Lower lobe of right lung (tissue), 2 donors: ENCODE data around the gene CNFN. TPM values are rescaled to one million over a fixed set of nuclear protein-coding genes. Genes with fewer than 3 reads are reported as not detected.

Experiments used
- ATAC-seq, 2 donors: fragments of 200-7000 bp; cut with Tn5 transposase; one replicate each; pipeline ENCODE4 v1.9.1; 2020 to 2022; ENCODE audit warnings: mild to moderate bottlenecking in 2 of 2, moderate library complexity in 2 of 2
- DNase-seq: peaks from one replicate; pipeline ENCODE4 v3.0.0-alpha.2; 2020
- H3K27ac ChIP-seq: fragments of 200-600 bp; one replicate; pipeline ENCODE4 v1.8.0; 2022
- H3K27me3 ChIP-seq: fragments of 200-600 bp; one replicate; pipeline ENCODE4 v1.8.0; 2022; ENCODE audit warnings: low read depth
- H3K36me3 ChIP-seq: fragments of 200-600 bp; one replicate; pipeline ENCODE4 v1.8.0; 2022; ENCODE audit warnings: mild to moderate bottlenecking
- H3K4me1 ChIP-seq: fragments of 200-600 bp; one replicate; pipeline ENCODE4 v1.8.0; 2022
- H3K4me3 ChIP-seq: fragments of 200-600 bp; one replicate; pipeline ENCODE4 v1.8.0; 2022; ENCODE audit warnings: mild to moderate bottlenecking
- H3K9me3 ChIP-seq: fragments of 200-600 bp; one replicate; pipeline ENCODE4 v1.8.0; 2022
- intact Hi-C: fragments of 100-400 bp; cut with DNase I; formaldehyde crosslinking; loops from one replicate; pipeline ENCODE4 v1.11.0; 2022
- total RNA-seq: library from RNA; stranded (reverse); fragmentation: NEBNext Ultra II Directional; extraction: Animal tissue kit (Norgen Biotek cat#: 25700); gene quantifications from one replicate; pipeline ENCODE4 v1.2.1, GENCODE V29; 2021
- TF ChIP-seq, protein P1 (sequence below): fragments of 200-600 bp; IDR thresholded peaks from one replicate; pipeline ENCODE4 v1.8.0; 2022; ENCODE audit warnings: antibody characterized with exemption, mild to moderate bottlenecking
- donor health status: DM: no; HTN: yes; CAD: no; lungs with severe emphysema.

CNFN gene
- total RNA-seq, 1 donor from 2014 or later, result not detected

DNA sequence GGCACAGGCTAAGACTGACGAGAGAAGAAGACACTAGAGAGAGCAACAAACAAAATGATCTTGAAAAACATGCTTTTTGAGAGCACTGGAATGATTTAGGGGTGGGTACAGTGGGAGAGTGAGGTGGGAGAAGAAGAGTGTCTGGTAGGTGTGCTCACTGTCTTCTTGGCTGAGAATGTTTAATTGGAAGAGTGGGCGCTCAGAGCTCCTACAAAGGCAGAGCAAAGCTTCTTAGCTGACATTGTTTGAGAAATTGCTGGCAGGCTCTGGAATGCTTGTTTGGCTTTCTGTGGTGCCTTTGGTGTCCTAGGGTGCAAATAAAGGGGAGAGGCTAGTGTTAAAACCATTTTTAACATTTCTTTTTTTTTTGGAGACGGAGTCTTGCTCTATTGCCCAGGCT lies 38.6 kb upstream of the CNFN start:
- peaks cover 5% of the 10 kb centered on the region for H3K27me3 ChIP-seq

GRCh38 chr19:42427313-42427712 lies 37.2 kb upstream of the CNFN start, which contains the start of gene LIPE:
TSS of gene LIPE (minus strand) at chr19:42427388. CDS start at chr19:42427149, 239 bp downstream.
- Histone ChIP-seq H3K4me1 (peaks cover 20% of the 10 kb centered on the region), H3K9me3 (no peaks in the 10 kb centered on the region), H3K4me3 (no peak within 1 kb of the TSS), H3K27ac (no peak within 1 kb of the TSS), H3K27me3 (peaks cover 5% of the 10 kb centered on the region), H3K36me3 (peaks cover 6% of the 10 kb centered on the region)
- TF ChIP-seq, protein P1, sequence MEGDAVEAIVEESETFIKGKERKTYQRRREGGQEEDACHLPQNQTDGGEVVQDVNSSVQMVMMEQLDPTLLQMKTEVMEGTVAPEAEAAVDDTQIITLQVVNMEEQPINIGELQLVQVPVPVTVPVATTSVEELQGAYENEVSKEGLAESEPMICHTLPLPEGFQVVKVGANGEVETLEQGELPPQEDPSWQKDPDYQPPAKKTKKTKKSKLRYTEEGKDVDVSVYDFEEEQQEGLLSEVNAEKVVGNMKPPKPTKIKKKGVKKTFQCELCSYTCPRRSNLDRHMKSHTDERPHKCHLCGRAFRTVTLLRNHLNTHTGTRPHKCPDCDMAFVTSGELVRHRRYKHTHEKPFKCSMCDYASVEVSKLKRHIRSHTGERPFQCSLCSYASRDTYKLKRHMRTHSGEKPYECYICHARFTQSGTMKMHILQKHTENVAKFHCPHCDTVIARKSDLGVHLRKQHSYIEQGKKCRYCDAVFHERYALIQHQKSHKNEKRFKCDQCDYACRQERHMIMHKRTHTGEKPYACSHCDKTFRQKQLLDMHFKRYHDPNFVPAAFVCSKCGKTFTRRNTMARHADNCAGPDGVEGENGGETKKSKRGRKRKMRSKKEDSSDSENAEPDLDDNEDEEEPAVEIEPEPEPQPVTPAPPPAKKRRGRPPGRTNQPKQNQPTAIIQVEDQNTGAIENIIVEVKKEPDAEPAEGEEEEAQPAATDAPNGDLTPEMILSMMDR, result no peak
- intact Hi-C loops, result no loop called here
- DNase-seq (no peak), ATAC-seq (no peak)

More for the DNA sequence above, 38.6 kb upstream of the CNFN start:
- TF ChIP-seq, protein P1, result no peak
- DNase-seq, result no peak
- Histone ChIP-seq H3K4me3 (no peak overlapping the region), H3K36me3 (peaks cover 6% of the 10 kb centered on the region), H3K9me3 (no peaks in the 10 kb centered on the region), H3K27ac (no peak overlapping the region), H3K4me1 (peaks cover 14% of the 10 kb centered on the region)
- ATAC-seq, result no peak
- intact Hi-C loops, result no loop called here

DNA sequence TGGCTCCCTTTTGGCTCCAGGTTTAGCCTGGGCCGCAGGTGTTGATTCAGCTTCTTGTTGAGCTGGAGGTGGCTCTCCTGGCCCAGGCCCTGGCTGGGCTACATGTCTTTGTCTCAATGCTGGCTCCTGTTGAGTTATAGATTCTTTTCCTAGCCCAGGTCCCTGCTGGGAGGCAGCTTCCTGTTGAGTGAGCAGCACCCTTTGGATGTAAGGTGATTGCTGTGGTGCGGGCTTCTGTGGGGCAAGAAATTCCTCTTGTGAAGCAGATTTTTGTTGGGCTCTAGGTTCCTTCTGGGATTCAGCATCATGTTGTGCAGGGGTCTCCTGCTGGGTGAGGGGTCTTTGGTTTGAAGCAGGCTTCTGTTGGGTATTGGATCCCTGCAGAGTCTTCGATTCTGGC lies 36.5 kb upstream of the CNFN start:
- ATAC-seq (no peak), DNase-seq (no peak)
- Histone ChIP-seq H3K4me1 (peaks cover 27% of the 10 kb centered on the region), H3K27ac (no peak overlapping the region), H3K4me3 (no peak overlapping the region), H3K27me3 (peaks cover 5% of the 10 kb centered on the region), H3K9me3 (no peaks in the 10 kb centered on the region), H3K36me3 (peaks cover 6% of the 10 kb centered on the region)
- intact Hi-C loops, result no loop called here
- TF ChIP-seq, protein P1, result no peak

DNA sequence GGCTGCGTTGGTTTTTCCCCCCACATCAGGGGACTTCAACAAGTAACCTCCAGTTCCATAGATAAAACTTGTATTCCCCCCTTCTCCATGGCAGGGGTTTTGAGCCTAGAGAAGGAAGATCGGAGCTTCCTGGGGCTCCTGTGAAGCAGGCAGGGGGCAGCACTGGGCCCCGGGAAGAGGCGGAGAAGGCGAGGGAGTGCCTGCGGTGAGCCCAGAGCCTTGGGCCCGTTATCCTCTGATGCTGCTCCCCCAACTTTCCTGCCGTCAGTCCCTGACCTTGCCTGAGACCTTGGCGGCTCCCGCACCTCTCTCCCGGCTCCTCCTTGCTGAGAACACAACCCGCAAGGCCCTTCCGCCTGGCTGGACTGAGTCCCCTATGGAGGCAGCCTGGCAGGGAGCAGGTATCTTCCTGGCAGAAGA lies 34.6 kb upstream of the CNFN start:
- intact Hi-C loops, result no loop called here
- no peaks in the 10 kb centered on the region for H3K9me3 ChIP-seq
- peaks cover 6% of the 10 kb centered on the region for H3K36me3 ChIP-seq
- no peak for DNase-seq
- H3K4me3 ChIP-seq, result no peak overlapping the region
- TF ChIP-seq, protein P1, result no peak
- no peak overlapping the region for H3K27ac ChIP-seq
- peaks cover 5% of the 10 kb centered on the region for H3K27me3 ChIP-seq
- no peak for ATAC-seq
- H3K4me1 ChIP-seq, result peaks cover 43% of the 10 kb centered on the region

DNA sequence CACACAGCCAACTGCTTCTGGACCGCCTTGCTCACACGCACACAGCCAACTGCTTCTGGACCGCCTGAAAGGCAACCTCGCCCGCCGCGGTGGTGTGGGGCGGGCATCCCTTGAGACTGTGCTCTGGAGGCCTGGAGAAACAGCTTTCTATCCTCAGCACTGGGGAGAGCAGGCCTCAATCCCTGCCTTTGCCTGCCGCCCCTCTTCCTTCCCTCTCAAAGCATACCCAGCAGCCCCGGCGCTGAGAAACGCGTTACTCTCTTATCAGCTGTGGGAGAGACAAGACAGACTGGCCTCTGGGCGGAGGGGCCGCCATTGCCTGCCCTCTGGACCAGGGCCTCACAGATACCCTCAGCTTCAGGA lies 34.2 kb upstream of the CNFN start:
- DNase-seq, result no peak

More for the DNA sequence above, 34.2 kb upstream of the CNFN start:
- H3K36me3 ChIP-seq, result peaks cover 6% of the 10 kb centered on the region
- TF ChIP-seq, protein P1, result no peak
- no peak overlapping the region for H3K27ac ChIP-seq
- peaks cover 5% of the 10 kb centered on the region for H3K27me3 ChIP-seq
- no peaks in the 10 kb centered on the region for H3K9me3 ChIP-seq
- intact Hi-C loops, result no loop called here
- H3K4me1 ChIP-seq, result peaks cover 43% of the 10 kb centered on the region
- ATAC-seq, result no peak
- peak overlapping the region; percentile 67 for H3K4me3 ChIP-seq
